Measurements from ENCODE around the gene TSHZ3. TPM values are rescaled to one million over a fixed set of nuclear protein-coding genes. Genes with fewer than 3 reads are reported as not detected.

The TSHZ3 gene
- total RNA-seq, 2 donors from 2014 or later = 0.68 to 1.3 TPM

- H3K27me3 Mint-ChIP-seq = peaks cover 34% of the 10 kb centered on the region
- DNase-seq (no peak), ATAC-seq (no peak)
- H3K9me3 ChIP-seq (ENCODE audit: control insufficient read depth, low read length, poor library complexity, severe bottlenecking) = no peaks in the 10 kb centered on the region
- H3K4me3 Mint-ChIP-seq = no peak overlapping the region
- no peaks in the 10 kb centered on the region for H3K4me1 Mint-ChIP-seq
- no peaks in the 10 kb centered on the region for H3K36me3 Mint-ChIP-seq (ENCODE audit: low read depth)
- H3K27ac Mint-ChIP-seq = no peak overlapping the region
Measured at GRCh38 chr19:31264041-31264778, 85.0 kb downstream of the TSHZ3 start.

DNA sequence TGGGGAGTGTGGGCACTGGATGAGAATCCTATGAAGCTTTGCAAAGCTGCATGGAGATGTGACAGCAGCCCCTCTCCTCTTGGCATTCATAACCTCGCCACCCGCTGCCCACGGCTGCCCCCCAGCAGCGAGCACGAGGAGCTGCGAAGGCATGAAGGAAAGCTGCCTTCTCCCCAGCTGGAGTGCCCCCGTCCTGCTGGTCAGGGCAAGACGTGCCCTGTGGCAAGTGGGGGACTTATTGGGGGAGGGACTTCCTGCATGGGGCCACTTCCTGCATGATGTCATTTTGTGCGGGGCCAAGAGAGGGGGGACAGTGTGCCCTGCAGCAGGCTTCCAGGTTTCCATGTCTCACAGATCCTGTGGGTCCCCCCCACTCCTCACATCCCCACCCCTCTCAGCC, 85.9 kb downstream of the TSHZ3 start:
- no peaks in the 10 kb centered on the region for H3K9me3 ChIP-seq (ENCODE audit: control insufficient read depth, low read length, poor library complexity, severe bottlenecking)
- no peaks in the 10 kb centered on the region for H3K36me3 Mint-ChIP-seq (ENCODE audit: low read depth)
- ATAC-seq (no peak), DNase-seq (no peak)
- H3K4me1 Mint-ChIP-seq = no peaks in the 10 kb centered on the region
- H3K27ac Mint-ChIP-seq = no peak overlapping the region
- no peak overlapping the region for H3K4me3 Mint-ChIP-seq
- peaks cover 37% of the 10 kb centered on the region for H3K27me3 Mint-ChIP-seq

- Mint-ChIP-seq H3K36me3 (ENCODE audit: low read depth) (no peaks in the 10 kb centered on the region), H3K4me1 (no peaks in the 10 kb centered on the region), H3K27me3 (peaks cover 38% of the 10 kb centered on the region), H3K4me3 (no peak overlapping the region), H3K27ac (no peak overlapping the region)
- no peaks in the 10 kb centered on the region for H3K9me3 ChIP-seq (ENCODE audit: control insufficient read depth, low read length, poor library complexity, severe bottlenecking)
- ATAC-seq (no peak), DNase-seq (no peak)
Measured at GRCh38 chr19:31262725-31263191, 86.5 kb downstream of the TSHZ3 start.

DNA sequence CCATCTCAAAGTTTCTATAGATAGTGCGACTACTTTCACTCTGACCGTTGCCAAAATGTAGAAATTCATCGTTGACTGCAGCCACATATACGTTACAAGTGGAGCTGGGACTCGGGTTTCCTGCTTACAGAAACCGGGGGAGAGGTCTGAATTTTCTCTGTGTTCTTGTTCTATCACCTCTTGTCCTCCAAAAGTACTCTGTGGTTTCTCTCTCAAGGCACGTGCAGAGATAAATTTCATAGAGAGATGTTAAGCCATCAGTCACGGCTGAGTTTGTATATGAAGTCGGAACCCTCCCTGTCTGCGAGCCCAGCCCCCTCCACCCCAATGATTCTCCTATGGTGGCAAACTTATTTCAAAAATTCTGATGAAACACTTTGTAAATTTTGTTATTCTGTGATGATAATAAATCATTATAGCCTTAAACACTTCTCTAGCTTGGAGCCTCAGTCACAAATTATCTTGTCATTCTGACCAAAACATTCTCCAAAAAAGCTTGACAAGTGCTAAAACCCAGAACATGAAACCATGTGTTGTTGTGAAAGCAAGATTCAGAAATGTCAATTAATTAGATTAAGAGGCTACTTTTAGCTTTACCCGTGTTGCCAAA, 87.5 kb downstream of the TSHZ3 start:
- Mint-ChIP-seq H3K4me1 (no peaks in the 10 kb centered on the region), H3K4me3 (no peak overlapping the region)

DNA sequence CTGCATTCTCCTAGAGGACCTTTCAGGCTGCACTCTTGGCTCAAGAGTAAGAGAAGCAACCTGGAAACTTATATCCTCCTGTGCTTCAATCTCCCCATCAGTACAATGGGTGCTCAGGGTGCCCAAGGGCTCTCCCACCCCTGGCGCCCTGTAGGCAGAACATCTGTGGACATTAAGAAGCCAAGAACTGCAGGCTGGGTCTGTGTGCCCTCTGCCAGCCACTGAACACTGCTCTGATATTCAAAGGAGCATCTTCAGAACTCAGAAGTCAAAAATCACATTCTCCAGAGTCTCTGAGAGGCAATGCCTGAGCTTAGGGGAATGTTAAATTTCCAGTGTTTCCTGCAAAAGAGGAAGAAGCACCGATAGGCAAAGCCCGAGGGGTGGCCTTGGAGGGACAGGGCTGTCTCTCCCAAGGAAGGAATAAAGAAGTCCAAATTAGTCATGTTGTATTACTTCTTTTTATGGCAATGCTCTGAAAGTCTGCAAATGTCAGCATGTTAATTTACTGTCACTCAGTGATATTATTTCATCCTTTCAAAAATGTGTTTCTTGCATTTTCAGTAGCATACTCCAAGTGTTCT, 88.1 kb downstream of the TSHZ3 start:
- no peaks in the 10 kb centered on the region for H3K9me3 ChIP-seq (ENCODE audit: control insufficient read depth, low read length, poor library complexity, severe bottlenecking)
- H3K4me3 Mint-ChIP-seq = no peak overlapping the region
- DNase-seq = no peak
- H3K27ac Mint-ChIP-seq = no peak overlapping the region
- H3K4me1 Mint-ChIP-seq = no peaks in the 10 kb centered on the region
- no peaks in the 10 kb centered on the region for H3K36me3 Mint-ChIP-seq (ENCODE audit: low read depth)
- no peak for ATAC-seq
- peaks cover 46% of the 10 kb centered on the region for H3K27me3 Mint-ChIP-seq

More for the DNA sequence above, 87.5 kb downstream of the TSHZ3 start:
- no peak for ATAC-seq
- H3K27ac Mint-ChIP-seq = no peak overlapping the region
- DNase-seq = no peak
- H3K36me3 Mint-ChIP-seq (ENCODE audit: low read depth) = no peaks in the 10 kb centered on the region
- H3K9me3 ChIP-seq (ENCODE audit: control insufficient read depth, low read length, poor library complexity, severe bottlenecking) = no peaks in the 10 kb centered on the region
- H3K27me3 Mint-ChIP-seq = peaks cover 41% of the 10 kb centered on the region

DNA sequence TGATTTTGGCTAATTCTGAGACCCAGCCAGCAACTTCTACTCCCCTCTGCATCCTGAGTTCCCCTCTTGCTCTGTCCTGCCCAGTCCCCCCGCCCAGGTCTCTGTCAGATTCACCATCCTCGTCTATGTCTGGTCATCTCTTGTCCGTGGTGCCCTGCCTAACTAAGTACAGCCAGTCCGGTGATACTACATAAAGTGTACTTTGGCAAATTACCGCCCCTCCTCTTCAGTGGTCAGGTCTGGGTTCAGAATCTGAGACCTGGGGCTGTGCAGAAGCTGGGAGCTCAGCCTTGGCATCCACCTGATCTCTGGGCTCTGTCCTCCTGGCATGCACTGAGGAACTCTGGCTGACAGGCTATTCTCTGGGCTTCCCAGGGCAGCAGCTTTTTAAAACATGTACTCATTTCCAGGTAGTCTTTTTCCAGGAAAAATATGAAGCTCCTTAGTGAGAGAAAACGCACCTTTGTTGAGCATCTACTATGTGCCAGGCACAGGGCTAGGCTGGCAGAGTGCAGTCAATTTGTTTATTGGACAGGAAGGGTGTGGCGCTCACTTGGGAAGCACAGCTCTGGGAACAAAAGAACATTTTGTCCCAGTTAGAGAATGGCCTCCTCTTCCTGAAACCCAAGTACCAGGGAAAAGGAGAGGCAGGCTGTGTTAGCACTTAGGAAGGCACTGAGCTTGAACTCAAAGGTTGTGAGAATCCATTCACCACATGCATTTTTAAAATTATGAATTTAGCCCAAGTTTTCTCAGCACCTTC, 88.9 kb downstream of the TSHZ3 start:
- H3K27ac Mint-ChIP-seq = no peak overlapping the region
- H3K36me3 Mint-ChIP-seq (ENCODE audit: low read depth) = no peaks in the 10 kb centered on the region
- ATAC-seq (no peak), DNase-seq (no peak)
- peaks cover 46% of the 10 kb centered on the region for H3K27me3 Mint-ChIP-seq
- no peaks in the 10 kb centered on the region for H3K4me1 Mint-ChIP-seq
- H3K9me3 ChIP-seq (ENCODE audit: control insufficient read depth, low read length, poor library complexity, severe bottlenecking) = no peaks in the 10 kb centered on the region
- no peak overlapping the region for H3K4me3 Mint-ChIP-seq

GRCh38 chr19:31258211-31259052, 90.8 kb downstream of the TSHZ3 start:
- ATAC-seq (no peak), DNase-seq (no peak)
- no peak overlapping the region for H3K4me3 Mint-ChIP-seq
- no peaks in the 10 kb centered on the region for H3K9me3 ChIP-seq (ENCODE audit: control insufficient read depth, low read length, poor library complexity, severe bottlenecking)
- no peaks in the 10 kb centered on the region for H3K4me1 Mint-ChIP-seq
- no peak overlapping the region for H3K27ac Mint-ChIP-seq
- no peaks in the 10 kb centered on the region for H3K36me3 Mint-ChIP-seq (ENCODE audit: low read depth)
- H3K27me3 Mint-ChIP-seq = peaks cover 38% of the 10 kb centered on the region

DNA sequence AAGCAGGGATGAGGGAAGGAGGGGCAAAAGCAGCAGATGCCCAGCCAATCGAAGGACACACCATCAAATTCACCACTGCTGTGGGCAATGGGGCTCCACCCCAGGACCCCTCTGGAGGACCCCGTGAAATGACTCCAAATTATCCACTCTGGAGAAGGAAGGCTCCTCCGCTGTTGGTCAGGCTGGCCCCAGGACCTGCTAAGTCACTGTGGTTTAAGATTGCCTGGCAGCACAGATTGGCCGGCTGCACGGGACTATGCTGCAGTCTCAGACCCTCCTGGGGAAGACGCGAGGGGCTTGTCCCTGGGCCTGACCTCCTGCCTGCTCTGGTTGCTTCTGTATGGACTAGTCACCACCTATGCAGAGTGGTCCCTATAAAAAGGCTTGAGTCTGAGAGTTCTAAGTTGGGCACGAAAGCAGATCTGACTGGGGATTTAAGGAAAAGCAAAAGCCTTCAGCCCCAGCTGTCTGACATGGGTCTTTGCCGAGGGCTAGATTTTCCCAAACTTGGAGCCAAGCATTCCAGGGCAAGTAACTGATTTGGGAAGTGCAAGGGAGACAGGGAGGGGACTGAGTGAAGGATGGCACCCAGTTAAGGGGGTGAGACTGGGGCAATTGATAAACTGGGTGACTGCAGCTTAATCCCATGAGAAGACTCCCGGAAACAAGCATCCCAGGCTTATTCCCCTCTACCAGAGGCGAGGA, 91.7 kb downstream of the TSHZ3 start:
- H3K36me3 Mint-ChIP-seq (ENCODE audit: low read depth) = no peaks in the 10 kb centered on the region
- ATAC-seq (no peak), DNase-seq (no peak)
- H3K4me1 Mint-ChIP-seq = no peaks in the 10 kb centered on the region
- no peak overlapping the region for H3K4me3 Mint-ChIP-seq
- no peak overlapping the region for H3K27ac Mint-ChIP-seq
- no peaks in the 10 kb centered on the region for H3K9me3 ChIP-seq (ENCODE audit: control insufficient read depth, low read length, poor library complexity, severe bottlenecking)
- peaks cover 35% of the 10 kb centered on the region for H3K27me3 Mint-ChIP-seq

DNA sequence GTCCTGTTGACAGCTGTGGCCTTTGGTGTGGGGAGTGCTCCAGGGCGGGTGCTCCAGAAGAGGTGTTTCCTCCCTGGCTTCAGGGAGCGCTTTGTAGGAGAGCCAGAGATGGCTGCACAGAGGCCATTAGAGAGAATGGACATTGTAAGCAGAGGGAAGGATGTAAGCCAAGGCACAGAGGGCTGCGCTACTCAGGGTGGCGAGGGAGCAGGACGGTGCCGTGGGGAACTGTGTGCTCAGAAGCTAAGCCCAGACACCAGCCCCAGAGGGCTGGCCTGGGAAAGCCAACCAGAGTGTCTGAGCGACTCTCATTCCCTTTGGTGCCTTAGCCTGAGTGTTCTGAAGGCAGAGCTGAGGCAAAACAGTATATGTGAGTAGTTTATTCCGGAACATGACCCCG, 92.2 kb downstream of the TSHZ3 start:
- H3K9me3 ChIP-seq (ENCODE audit: control insufficient read depth, low read length, poor library complexity, severe bottlenecking) = no peaks in the 10 kb centered on the region
- Mint-ChIP-seq H3K27me3 (peaks cover 30% of the 10 kb centered on the region), H3K27ac (no peak overlapping the region), H3K4me1 (no peaks in the 10 kb centered on the region), H3K36me3 (ENCODE audit: low read depth) (no peaks in the 10 kb centered on the region), H3K4me3 (no peak overlapping the region)
- no peak for ATAC-seq
- DNase-seq = no peak

DNA sequence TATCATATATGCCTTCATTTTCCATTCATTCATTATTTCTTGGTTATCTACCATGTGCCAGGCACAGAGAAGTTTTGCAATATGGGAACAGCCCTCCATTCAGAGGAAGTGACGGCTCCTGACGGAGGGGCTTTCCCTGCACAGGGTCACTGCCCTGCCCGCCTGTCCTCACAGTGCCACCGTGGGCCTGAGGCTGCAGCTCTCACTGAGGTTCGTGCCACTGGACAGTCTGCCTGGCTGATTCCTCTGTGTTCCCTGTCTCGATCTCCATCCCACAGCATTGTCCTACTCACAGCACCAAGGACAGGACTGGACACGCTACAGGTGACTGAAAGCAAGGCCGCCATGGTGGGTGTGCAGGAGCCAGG, 92.7 kb downstream of the TSHZ3 start:
- Mint-ChIP-seq H3K4me1 (no peaks in the 10 kb centered on the region), H3K27me3 (peaks cover 27% of the 10 kb centered on the region), H3K36me3 (ENCODE audit: low read depth) (no peaks in the 10 kb centered on the region), H3K4me3 (no peak overlapping the region), H3K27ac (no peak overlapping the region)
- no peaks in the 10 kb centered on the region for H3K9me3 ChIP-seq (ENCODE audit: control insufficient read depth, low read length, poor library complexity, severe bottlenecking)
- DNase-seq (no peak), ATAC-seq (no peak)

- DNase-seq (no peak), ATAC-seq (no peak)
- Mint-ChIP-seq H3K4me1 (no peaks in the 10 kb centered on the region), H3K36me3 (ENCODE audit: low read depth) (no peaks in the 10 kb centered on the region), H3K27me3 (peaks cover 27% of the 10 kb centered on the region), H3K27ac (no peak overlapping the region), H3K4me3 (no peak overlapping the region)
- no peaks in the 10 kb centered on the region for H3K9me3 ChIP-seq (ENCODE audit: control insufficient read depth, low read length, poor library complexity, severe bottlenecking)
Measured at GRCh38 chr19:31255831-31256592, 93.2 kb downstream of the TSHZ3 start.
